B cell (primary cell): ENCODE data around the gene WDFY2. TPM values are rescaled to one million over a fixed set of nuclear protein-coding genes. Genes with fewer than 3 reads are reported as not detected.

Source experiments
- ATAC-seq: fragments of 200-7000 bp; cut with Tn5 transposase; one replicate; pipeline ENCODE4 v1.10.0; 2021; ENCODE audit warnings: low read depth, mild to moderate bottlenecking, moderate number of reproducible peaks, moderate library complexity
- CTCF ChIA-PET: fragments of 350-600 bp; sonication (Branson Sonifier 250); formaldehyde crosslinking; loops from one replicate; lab custom pipeline; 2021; ENCODE audit warnings: antibody characterized with exemption, inconsistent platforms; lab: Charles Lee
- POLR2A ChIA-PET: fragments of 350-600 bp; sonication (Branson Sonifier 250); formaldehyde crosslinking; loops from one replicate; lab custom pipeline; 2021; ENCODE audit warnings: antibody characterized with exemption; lab: Charles Lee
- DNase-seq: peaks from one replicate; pipeline ENCODE4 v3.0.0; 2013
- H2AFZ ChIP-seq: 2 replicates; pipeline ENCODE4 v1.6.1; 2012; ENCODE audit warnings: mild to moderate bottlenecking, low read depth, low read length; ENCODE audit not compliant: insufficient read depth, poor library complexity, severe bottlenecking
- H3K27ac ChIP-seq, 2 donors: 1 replicate in 1 of 2; 2 replicates in 1 of 2; pipeline ENCODE4 v1.5.1; 2012 to 2013; ENCODE audit warnings: low read length in 2 of 2, mild to moderate bottlenecking in 2 of 2, moderate library complexity in 1 of 2
- H3K27me3 ChIP-seq, 4 experiments: fragments of 200-600 bp in 1 of 4; sonication (generic) in 1 of 4; replicated peaks in 1 of 4; 1 replicate in 2 of 4; 2 replicates in 2 of 4; pipeline versions ENCODE4 v1.6.1 to v1.7.0; 2013 to 2016; ENCODE audit warnings: low read length in 3 of 4, mild to moderate bottlenecking in 2 of 4, mixed read lengths in 1 of 4, moderate library complexity in 1 of 4; ENCODE audit not compliant: insufficient read depth in 4 of 4, control insufficient read depth in 3 of 4; ENCODE audit errors: control extremely low read depth in 1 of 4
- H3K36me3 ChIP-seq, 2 experiments: replicated peaks in 1 of 2; 1 replicate in 1 of 2; 2 replicates in 1 of 2; pipeline versions ENCODE4 v1.6.1 to v1.7.1; 2013; ENCODE audit warnings: low read length in 1 of 2; ENCODE audit not compliant: insufficient read depth in 2 of 2, control insufficient read depth in 1 of 2; ENCODE audit errors: control extremely low read depth in 1 of 2, extremely low read depth in 1 of 2
- H3K4me1 ChIP-seq, 2 donors: fragments of 200-600 bp in 1 of 2; sonication (generic) in 1 of 2; 1 replicate in 1 of 2; 2 replicates in 1 of 2; pipeline versions ENCODE4 v1.5.1 to v1.6.1; 2013 to 2017; ENCODE audit warnings: low read length in 2 of 2; ENCODE audit not compliant: control insufficient read depth in 2 of 2, insufficient read depth in 2 of 2
- H3K4me2 ChIP-seq: replicated peaks from 2 replicates; pipeline ENCODE3; 2012; ENCODE audit warnings: mild to moderate bottlenecking, low read depth, low read length; ENCODE audit not compliant: poor library complexity, severe bottlenecking
- H3K4me3 ChIP-seq, 5 experiments: fragments of 200-600 bp in 1 of 5; sonication (generic) in 1 of 5; 1 replicate in 3 of 5; 2 replicates in 2 of 5; pipeline versions ENCODE4 v1.5.1 to v1.7.0; 2011 to 2016; ENCODE audit warnings: low read length in 4 of 5, mild to moderate bottlenecking in 4 of 5, low read depth in 2 of 5, control low read depth in 1 of 5, moderate library complexity in 1 of 5; ENCODE audit not compliant: insufficient read depth in 1 of 5; ENCODE audit errors: control extremely low read depth in 1 of 5, extremely low read depth in 1 of 5
- H3K79me2 ChIP-seq: fragments of 200-600 bp; sonication (generic); one replicate; pipeline ENCODE4 v1.6.0; 2016; ENCODE audit warnings: low read length; ENCODE audit not compliant: control insufficient read depth, insufficient read depth
- H3K9ac ChIP-seq: fragments of 200-600 bp; sonication (generic); 2 replicates; pipeline ENCODE4 v1.6.1; 2017; ENCODE audit warnings: mild to moderate bottlenecking, low read length, moderate library complexity
- H3K9me3 ChIP-seq, 3 donors: one replicate each; pipeline versions ENCODE4 v1.6.1 to v1.7.1; 2013; ENCODE audit warnings: low read length in 2 of 3; ENCODE audit not compliant: control insufficient read depth in 2 of 3, insufficient read depth in 1 of 3; ENCODE audit errors: control extremely low read depth in 1 of 3
- H4K20me1 ChIP-seq: 2 replicates; pipeline ENCODE4 v1.6.0; 2012; ENCODE audit warnings: mild to moderate bottlenecking, low read length; ENCODE audit not compliant: insufficient read depth, control insufficient read depth, poor library complexity, severe bottlenecking
- H3K27ac Mint-ChIP-seq: one replicate; pipeline ENCODE4 v1.8.0; 2021; ENCODE audit warnings: mixed read lengths
- H3K27me3 Mint-ChIP-seq: one replicate; pipeline ENCODE4 v1.8.0; 2021; ENCODE audit warnings: mixed read lengths
- H3K4me1 Mint-ChIP-seq: one replicate; pipeline ENCODE4 v1.8.0; 2021; ENCODE audit warnings: mixed read lengths
- H3K4me3 Mint-ChIP-seq: one replicate; pipeline ENCODE4 v1.8.0; 2021; ENCODE audit warnings: mixed read lengths
- H3K9me3 Mint-ChIP-seq: one replicate; pipeline ENCODE4 v1.8.0; 2022; ENCODE audit warnings: mixed read lengths; ENCODE audit not compliant: insufficient read depth
- EZH2 ChIP-seq: IDR thresholded peaks from 2 replicates; pipeline ENCODE4 v1.6.1; 2012; ENCODE audit warnings: borderline replicate concordance, low read depth, mild to moderate bottlenecking, moderate library complexity, low read length; ENCODE audit not compliant: insufficient read depth, poor library complexity, severe bottlenecking
- WGBS: methylation state at CpG from one replicate; pipeline ENCODE4 v1.1.5; 2013; ENCODE audit warnings: missing lambda C conversion rate; ENCODE audit not compliant: insufficient coverage; 5-methylcytosine and 5-hydroxymethylcytosine counted together
- intact Hi-C: fragments of 100-400 bp; cut with micrococcal nuclease; formaldehyde crosslinking; loops from one replicate; pipeline ENCODE4 v1.10.0; 2022
- polyA plus RNA-seq: library from polyadenylated mRNA; depleted of rRNA; stranded (reverse); fragments of >200 nt; gene quantifications from 2 replicates; pipeline ENCODE4 v1.2.3, GENCODE V29; 2012
- total RNA-seq, 2 donors: library from RNA; stranded (reverse); fragments of 120-200 nt in 1 of 2; gene quantifications; 1 replicate in 1 of 2; 2 replicates in 1 of 2; pipeline versions ENCODE4 v1.2.3 to v1.2.4, GENCODE V29; 2013 to 2022
- TF ChIP-seq, protein P1 (sequence below): fragments of 200-600 bp; IDR thresholded peaks from one replicate; pipeline ENCODE4 v1.8.0; 2022; ENCODE audit warnings: antibody characterized with exemption, mild to moderate bottlenecking

Gene WDFY2
- total and polyA plus RNA-seq, 2 donors (not counting 1 experiment from before 2014, with no cell fraction given): 12.4 to 47.7 TPM

DNA sequence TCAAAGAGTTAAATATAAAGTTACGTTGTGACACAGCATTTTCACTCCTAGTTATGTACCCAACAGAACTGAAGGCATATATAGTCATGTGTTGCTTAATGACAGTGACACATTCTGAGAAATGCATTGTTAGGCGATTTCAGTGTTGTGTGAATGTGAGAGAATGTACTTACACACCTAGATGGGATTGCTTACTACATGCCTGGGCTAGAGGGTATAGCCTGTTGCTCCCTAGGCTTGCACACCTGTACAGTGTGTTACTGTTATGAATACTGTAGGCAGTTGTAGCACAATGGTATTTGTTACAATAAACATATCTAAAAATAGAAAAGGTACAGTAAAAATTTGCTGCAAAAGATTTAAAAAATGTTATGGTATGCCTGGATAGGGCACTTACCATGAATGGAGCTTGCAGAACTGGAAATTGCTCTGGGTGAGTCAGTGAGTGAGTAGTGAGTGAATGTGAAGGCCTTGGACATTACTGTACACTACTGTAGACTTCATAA lies 130.5 kb downstream of the WDFY2 start:
- Histone ChIP-seq H4K20me1 (no peaks in the 10 kb centered on the region), H3K4me3 (no peak overlapping the region), H3K79me2 (no peaks in the 10 kb centered on the region), H2AFZ (no peak overlapping the region), H3K4me1 (no peaks in the 10 kb centered on the region), H3K36me3 (peaks cover 2 to 8% of the 10 kb centered on the region in 2 experiments), H3K27ac (no peak overlapping the region), H3K9ac (no peak overlapping the region), H3K27me3 (no peaks in the 10 kb centered on the region), H3K4me2 (no peak overlapping the region), H3K9me3 (no peaks in the 10 kb centered on the region)
- no peak for ATAC-seq
- ChIA-PET CTCF (no interaction called here), POLR2A (no interaction called here)
- Mint-ChIP-seq H3K9me3 (no peaks in the 10 kb centered on the region), H3K27ac (no peak overlapping the region), H3K4me3 (no peak overlapping the region), H3K4me1 (peaks cover 2% of the 10 kb centered on the region), H3K27me3 (no peaks in the 10 kb centered on the region)
- WGBS: 50% methylated on average over 1 of the region's 2 CpGs
- intact Hi-C loops: no loop called here
- no peak for TF ChIP-seq EZH2
- TF ChIP-seq, protein P1, sequence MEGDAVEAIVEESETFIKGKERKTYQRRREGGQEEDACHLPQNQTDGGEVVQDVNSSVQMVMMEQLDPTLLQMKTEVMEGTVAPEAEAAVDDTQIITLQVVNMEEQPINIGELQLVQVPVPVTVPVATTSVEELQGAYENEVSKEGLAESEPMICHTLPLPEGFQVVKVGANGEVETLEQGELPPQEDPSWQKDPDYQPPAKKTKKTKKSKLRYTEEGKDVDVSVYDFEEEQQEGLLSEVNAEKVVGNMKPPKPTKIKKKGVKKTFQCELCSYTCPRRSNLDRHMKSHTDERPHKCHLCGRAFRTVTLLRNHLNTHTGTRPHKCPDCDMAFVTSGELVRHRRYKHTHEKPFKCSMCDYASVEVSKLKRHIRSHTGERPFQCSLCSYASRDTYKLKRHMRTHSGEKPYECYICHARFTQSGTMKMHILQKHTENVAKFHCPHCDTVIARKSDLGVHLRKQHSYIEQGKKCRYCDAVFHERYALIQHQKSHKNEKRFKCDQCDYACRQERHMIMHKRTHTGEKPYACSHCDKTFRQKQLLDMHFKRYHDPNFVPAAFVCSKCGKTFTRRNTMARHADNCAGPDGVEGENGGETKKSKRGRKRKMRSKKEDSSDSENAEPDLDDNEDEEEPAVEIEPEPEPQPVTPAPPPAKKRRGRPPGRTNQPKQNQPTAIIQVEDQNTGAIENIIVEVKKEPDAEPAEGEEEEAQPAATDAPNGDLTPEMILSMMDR: no peak
- no peak for DNase-seq

DNA sequence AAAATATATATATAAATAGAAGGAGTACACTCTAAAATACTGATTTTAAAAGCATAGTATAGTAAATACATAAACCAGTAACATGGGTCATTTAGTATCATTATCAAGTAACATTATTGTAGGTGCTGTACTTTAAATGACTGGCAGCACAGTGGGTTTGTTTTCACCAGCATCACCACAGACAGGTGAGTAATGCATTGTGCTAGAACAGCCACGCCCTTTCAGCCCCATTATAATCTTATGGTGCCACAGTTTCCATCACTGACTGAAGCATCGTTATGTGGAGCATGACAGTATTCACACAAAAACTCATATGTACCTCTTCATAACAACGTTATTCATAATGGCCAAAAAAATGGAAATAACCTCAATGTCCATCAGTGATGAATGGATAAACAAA lies 131.4 kb downstream of the WDFY2 start:
- no peaks in the 10 kb centered on the region for H3K79me2 ChIP-seq
- no peaks in the 10 kb centered on the region for H4K20me1 ChIP-seq
- no peaks in the 10 kb centered on the region for H3K4me1 ChIP-seq
- H3K27ac ChIP-seq: no peak overlapping the region
- ChIA-PET POLR2A (no interaction called here), CTCF (no interaction called here)
- Mint-ChIP-seq H3K4me3 (no peak overlapping the region), H3K9me3 (no peaks in the 10 kb centered on the region), H3K4me1 (peaks cover 2% of the 10 kb centered on the region), H3K27ac (no peak overlapping the region), H3K27me3 (no peaks in the 10 kb centered on the region)
- ATAC-seq (no peak), DNase-seq (no peak)
- no CpG with 5 or more reads among the region's 3 CpGs for WGBS
- no peak overlapping the region for H3K4me3 ChIP-seq
- no peaks in the 10 kb centered on the region for H3K27me3 ChIP-seq
- no peak overlapping the region for H3K4me2 ChIP-seq
- H2AFZ ChIP-seq: no peak overlapping the region
- TF ChIP-seq, protein P1: no peak
- no peak for TF ChIP-seq EZH2
- intact Hi-C loops: no loop called here
- H3K9ac ChIP-seq: no peak overlapping the region
- no peaks in the 10 kb centered on the region for H3K9me3 ChIP-seq
- peaks cover 4 to 8% of the 10 kb centered on the region in 2 experiments for H3K36me3 ChIP-seq
